Activated naive CD4-positive, alpha-beta T cell treated with anti-CD3 and anti-CD28 coated beads, Interleukin-2, amount 50 U/mL, for 72 hours (primary cell): ENCODE results near the gene CCDC142. TPM values are rescaled to one million over a fixed set of nuclear protein-coding genes. Genes with fewer than 3 reads are reported as not detected.

Experiments used
- ATAC-seq, 2 donors: fragments of 150-1000 bp; cut with Tn5 transposase; 2 replicates each; pipeline ENCODE4 v1.10.0; 2021; ENCODE audit warnings: mild to moderate bottlenecking in 2 of 2, moderate library complexity in 2 of 2
- DNase-seq, 2 donors: peaks; one replicate each; pipeline ENCODE4 v3.0.0; 2021 to 2022; ENCODE audit warnings: low spot score in 2 of 2
- H3K27ac Mint-ChIP-seq, 2 donors: one replicate each; pipeline ENCODE4 v1.8.0; 2022; ENCODE audit warnings: mild to moderate bottlenecking in 2 of 2, mixed read lengths in 2 of 2
- H3K36me3 Mint-ChIP-seq, 2 donors: one replicate each; pipeline ENCODE4 v1.8.0; 2022; ENCODE audit warnings: mixed read lengths in 2 of 2
- H3K9me3 Mint-ChIP-seq, 2 donors: one replicate each; pipeline ENCODE4 v1.8.0; 2022; ENCODE audit warnings: mixed read lengths in 2 of 2
- total RNA-seq, 2 donors: library from RNA; stranded (reverse); gene quantifications; one replicate each; pipeline ENCODE4 v1.2.3, GENCODE V29; 2022

The CCDC142 gene
- total RNA-seq, 2 donors from 2014 or later = 16.4 to 25.3 TPM

GRCh38 chr2:74426181-74426758 lies 56.5 kb downstream of the CCDC142 start:
- DNase-seq (no peak), ATAC-seq (no peak)
- H3K36me3 Mint-ChIP-seq = peaks cover 1 to 8% of the 10 kb centered on the region in 2 donors
- no peak overlapping the region for H3K27ac Mint-ChIP-seq
- H3K9me3 Mint-ChIP-seq = no peaks in the 10 kb centered on the region

- ATAC-seq (no peak), DNase-seq (no peak)
- H3K27ac Mint-ChIP-seq = no peak overlapping the region
Measured at GRCh38 chr2:74425523-74425922, 57.3 kb downstream of the CCDC142 start.

GRCh38 chr2:74424995-74425406 lies 57.8 kb downstream of the CCDC142 start:
- no peaks in the 10 kb centered on the region for H3K9me3 Mint-ChIP-seq
- DNase-seq = no peak
- no peak overlapping the region for H3K27ac Mint-ChIP-seq
- H3K36me3 Mint-ChIP-seq = peaks cover 5 to 8% of the 10 kb centered on the region in 2 donors
- ATAC-seq = no peak

More at GRCh38 chr2:74425523-74425922, 57.3 kb downstream of the CCDC142 start:
- H3K9me3 Mint-ChIP-seq = no peaks in the 10 kb centered on the region
- H3K36me3 Mint-ChIP-seq = peaks cover 5 to 8% of the 10 kb centered on the region in 2 donors

GRCh38 chr2:74424139-74424992 lies 58.4 kb downstream of the CCDC142 start:
- Mint-ChIP-seq H3K9me3 (no peaks in the 10 kb centered on the region), H3K27ac (no peak overlapping the region), H3K36me3 (peaks cover 5 to 8% of the 10 kb centered on the region in 2 donors)
- no peak for DNase-seq
- no peak for ATAC-seq

Other genes with a start within 250 kb of the CCDC142 start
- gene SLC4A5, start 139.6 kb downstream of the CCDC142 start, total RNA-seq = 1 to 10 TPM in 1 of 2 donors, under 1 TPM in 1; 0.89 to 1.6 TPM
- gene DCTN1, start 102.7 kb downstream of the CCDC142 start, total RNA-seq = 10 to 100 TPM; 45.6 to 97.1 TPM
- gene C2orf81, start 61.4 kb downstream of the CCDC142 start, total RNA-seq = 1 to 10 TPM; 2.1 to 6.4 TPM
- 100 to 1,000 TPM in 1 of 2 donors, 10 to 100 TPM in 1; 14.3 to 173 TPM for gene WDR54, start 61.3 kb downstream of the CCDC142 start, total RNA-seq
- 1 to 10 TPM in 1 of 2 donors, under 1 TPM in 1; 0.91 to 4.6 TPM for gene RTKN, start 41.1 kb downstream of the CCDC142 start, total RNA-seq
- 10 to 100 TPM; 26.2 to 50.3 TPM for gene INO80B, start 27.9 kb downstream of the CCDC142 start, total RNA-seq
- 10 to 100 TPM; 33.5 to 58.6 TPM for gene WBP1, start 24.6 kb downstream of the CCDC142 start, total RNA-seq
- 10 to 100 TPM; 61.8 to 64.7 TPM for gene MOGS, start 17.6 kb downstream of the CCDC142 start, total RNA-seq
- gene MRPL53, start 10.3 kb downstream of the CCDC142 start, total RNA-seq = 10 to 100 TPM; 82.4 to 99.4 TPM
- gene TTC31, start 83 bp upstream of the CCDC142 start, total RNA-seq = 10 to 100 TPM; 30.3 to 35.0 TPM
- gene LBX2, start 16.6 kb upstream of the CCDC142 start, total RNA-seq = under 1 TPM; 0.36 to 0.39 TPM
- gene PCGF1, start 24.7 kb upstream of the CCDC142 start, total RNA-seq = 10 to 100 TPM; 26.2 to 39.9 TPM
- gene TLX2, start 31.5 kb upstream of the CCDC142 start, total RNA-seq = under 1 TPM; 0.19 to 0.25 TPM
- gene DQX1, start 43.2 kb upstream of the CCDC142 start, total RNA-seq = 1 to 10 TPM in 1 of 2 donors, under 1 TPM in 1; 0.29 to 2.3 TPM
- 10 to 100 TPM; 42.3 to 97.1 TPM for gene AUP1, start 46.7 kb upstream of the CCDC142 start, total RNA-seq
- gene HTRA2, start 46.9 kb upstream of the CCDC142 start, total RNA-seq = 10 to 100 TPM; 57.5 to 84.4 TPM
- 1 to 10 TPM in 1 of 2 donors, under 1 TPM in 1; 0.20 to 1.5 TPM for gene LOXL3, start 70.9 kb upstream of the CCDC142 start, total RNA-seq
- 10 to 100 TPM; 23.6 to 25.6 TPM for gene DOK1, start 71.7 kb upstream of the CCDC142 start, total RNA-seq
- not detected for gene M1AP, start 165.3 kb upstream of the CCDC142 start, total RNA-seq
- 1 to 10 TPM; 4.7 to 4.8 TPM for gene SEMA4F, start 171.2 kb upstream of the CCDC142 start, total RNA-seq